Measurements from ENCODE around the gene PLPP3.

The PLPP3 gene

GRCh38 chr1:56576880-56577405 lies 2.4 kb downstream of the PLPP3 start:
- DNase-seq (ENCODE audit: low read depth in 2 of 2): no peak

DNA sequence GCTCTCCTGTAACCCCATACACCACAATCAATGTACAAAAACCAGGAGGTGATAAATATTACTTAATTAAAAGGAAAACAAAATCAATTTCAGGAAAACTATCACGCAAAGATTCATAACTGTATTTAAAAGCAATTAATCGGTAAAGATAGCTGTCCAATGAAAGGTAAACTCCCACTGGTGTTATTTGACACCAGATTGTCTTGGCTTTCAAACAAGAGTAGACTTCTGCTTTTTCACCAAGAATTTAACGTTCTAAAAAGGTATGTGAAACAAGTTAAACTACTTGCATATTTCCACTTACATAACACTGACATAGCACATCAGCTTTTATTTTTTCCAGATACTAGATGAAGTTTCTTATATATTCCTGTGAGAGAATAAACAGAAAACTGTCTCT lies 3.5 kb downstream of the PLPP3 start:
- no peak for DNase-seq (ENCODE audit: low read depth in 2 of 2)

DNA sequence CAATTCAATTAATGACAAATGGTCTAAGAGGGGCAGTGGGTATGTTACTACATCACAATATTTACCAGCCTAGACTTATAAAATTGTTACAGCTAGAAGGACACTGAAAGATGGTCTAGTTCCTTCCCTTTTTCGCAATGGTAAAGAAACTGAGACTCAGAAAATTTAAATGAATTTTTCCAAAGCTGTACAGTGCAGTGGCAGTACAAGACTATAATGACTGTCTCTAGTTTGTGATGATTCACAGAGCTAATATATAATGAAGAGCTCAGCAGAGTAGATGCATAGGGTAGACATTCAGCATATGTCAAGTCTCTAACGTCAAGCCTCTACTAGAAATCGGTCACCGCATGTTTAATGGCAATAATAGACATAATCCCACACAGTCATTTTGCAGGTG lies 4.6 kb downstream of the PLPP3 start:
- DNase-seq (ENCODE audit: low read depth in 2 of 2): no peak

GRCh38 chr1:56573311-56573710 lies 6.1 kb downstream of the PLPP3 start:
- no peak for DNase-seq (ENCODE audit: low read depth in 2 of 2)

DNA sequence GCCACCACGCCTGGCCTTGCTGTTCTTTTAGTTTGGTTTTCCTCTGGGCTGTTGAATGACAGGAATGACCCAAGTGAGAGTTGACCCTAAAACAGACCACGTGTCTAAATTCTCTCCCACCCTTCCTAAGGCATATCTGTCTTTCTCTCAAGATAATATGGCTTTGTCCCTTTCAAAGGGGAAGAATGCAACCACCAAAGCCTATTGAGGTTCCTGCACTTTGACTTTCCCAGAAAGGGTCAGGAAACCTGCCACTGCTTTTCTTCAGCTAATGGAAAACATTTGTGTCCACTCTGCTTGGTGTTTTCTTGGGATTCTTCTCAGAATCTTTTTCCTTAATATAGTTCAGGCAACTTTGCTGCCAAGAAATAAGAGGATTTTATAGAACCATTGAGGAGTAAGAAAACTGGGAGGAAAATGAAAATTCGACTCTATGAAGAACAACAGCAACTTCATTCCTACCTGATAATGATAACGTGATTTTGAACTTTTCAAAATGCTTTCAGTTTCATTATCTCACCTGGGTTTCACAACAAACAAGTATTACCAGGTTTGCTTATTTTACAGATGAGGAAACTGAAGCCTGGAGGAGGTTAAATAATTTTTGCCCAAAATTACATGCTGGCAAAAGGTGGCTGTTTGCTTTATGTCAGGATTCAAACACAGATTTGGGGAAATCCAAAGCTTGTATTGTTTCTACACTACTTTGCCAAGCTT lies 6.9 kb downstream of the PLPP3 start:
- DNase-seq (ENCODE audit: low read depth in 2 of 2): no peak

GRCh38 chr1:56571448-56571847 lies 7.9 kb downstream of the PLPP3 start:
- DNase-seq (ENCODE audit: low read depth in 2 of 2): no peak

DNA sequence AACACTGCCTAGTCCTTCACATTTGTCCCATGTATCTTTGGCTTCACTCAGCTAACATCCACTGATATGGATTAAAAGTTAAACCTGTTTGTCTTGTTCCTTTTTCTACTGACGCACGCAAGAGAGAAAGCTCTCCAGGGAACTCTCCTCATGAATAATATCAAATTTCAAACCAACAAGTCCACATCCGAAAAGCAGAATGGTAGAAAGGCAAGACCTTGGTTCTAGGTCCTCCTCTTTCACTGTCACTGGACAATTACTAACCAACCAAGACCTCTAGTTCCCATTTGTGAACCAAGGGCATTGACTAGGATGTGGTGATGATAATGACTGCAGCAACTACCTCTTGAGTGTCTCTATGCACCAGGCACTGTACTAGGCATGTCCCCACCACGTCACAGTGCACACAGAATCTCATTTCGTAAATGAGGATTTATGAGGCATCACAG lies 8.4 kb downstream of the PLPP3 start:
- DNase-seq (ENCODE audit: low read depth in 2 of 2): no peak

- DNase-seq (ENCODE audit: low read depth in 2 of 2): no peak
Observed at GRCh38 chr1:56569661-56570060, 9.7 kb downstream of the PLPP3 start.

DNA sequence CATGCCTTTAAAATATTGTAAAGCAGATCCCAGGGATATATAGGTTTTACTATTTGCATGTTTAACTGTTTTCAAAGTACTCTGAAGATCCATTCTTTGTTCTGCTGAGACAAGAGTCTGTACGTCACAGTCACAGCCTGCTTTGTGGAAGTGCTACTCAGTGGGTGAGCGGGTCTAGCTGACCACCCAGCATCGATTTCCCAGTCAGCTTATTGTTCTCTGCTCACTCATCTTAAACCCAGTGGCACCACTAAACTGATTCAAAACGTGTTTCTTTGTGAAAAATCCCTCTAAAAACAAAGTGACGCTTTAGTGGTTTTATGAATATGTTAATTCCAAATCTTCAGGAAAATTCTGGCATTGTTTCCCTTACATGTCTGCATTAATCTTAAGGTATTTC lies 12.4 kb downstream of the PLPP3 start:
- no peak for DNase-seq (ENCODE audit: low read depth in 2 of 2)

DNA sequence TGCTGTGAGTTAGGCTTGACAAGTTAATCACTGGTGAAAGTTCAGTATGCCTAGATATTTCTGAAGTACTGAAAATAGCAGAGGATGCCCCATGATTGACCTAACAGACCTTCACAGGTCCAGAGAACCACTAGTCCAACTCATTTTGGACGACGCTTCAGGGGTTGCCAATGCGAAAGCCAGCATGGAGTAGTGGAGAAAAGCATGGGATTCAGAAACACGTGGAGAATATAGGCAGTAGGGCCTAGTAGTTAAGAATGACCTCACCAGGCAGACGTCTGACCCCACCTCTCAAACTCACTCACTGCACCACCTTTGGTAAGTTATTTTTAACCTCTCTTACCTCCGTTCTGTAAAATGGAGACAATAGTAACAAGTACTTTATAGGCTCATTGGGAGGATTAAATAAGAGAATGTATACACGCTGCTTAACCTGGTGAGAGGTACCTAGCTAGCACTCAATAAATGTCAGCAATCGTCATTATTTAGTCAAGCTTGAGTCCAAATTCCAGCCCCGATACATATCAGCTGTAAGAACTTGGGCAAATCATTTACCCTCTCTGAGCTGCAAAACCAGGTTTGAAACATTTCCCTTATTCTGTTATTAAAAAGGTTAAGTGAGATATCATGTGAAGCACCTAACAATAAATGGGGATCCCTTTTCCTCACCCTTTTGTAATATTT lies 13.2 kb downstream of the PLPP3 start:
- no peak for DNase-seq (ENCODE audit: low read depth in 2 of 2)

DNA sequence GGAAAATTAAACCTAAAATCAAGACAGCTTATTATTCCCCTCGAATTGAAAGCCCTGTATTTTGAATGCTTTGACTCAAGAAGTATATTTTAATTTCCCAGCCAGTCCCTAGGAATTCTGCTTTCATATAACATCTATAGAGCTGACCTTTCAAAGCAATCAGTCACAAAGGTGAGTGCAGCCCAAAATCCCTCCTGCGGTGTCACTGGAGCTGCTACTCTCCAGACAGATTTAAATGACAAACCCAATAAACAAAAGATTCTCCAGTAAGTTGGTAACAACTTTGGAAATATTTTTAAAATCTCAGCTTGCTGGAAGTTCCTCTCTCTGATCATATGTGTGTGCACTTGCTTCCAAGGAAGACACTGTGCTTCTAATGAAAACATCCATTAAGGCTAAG lies 14.7 kb downstream of the PLPP3 start:
- no peak for DNase-seq (ENCODE audit: low read depth in 2 of 2)

- no peak for DNase-seq (ENCODE audit: low read depth in 2 of 2)
Observed at GRCh38 chr1:56563568-56563967, 15.8 kb downstream of the PLPP3 start.

DNA sequence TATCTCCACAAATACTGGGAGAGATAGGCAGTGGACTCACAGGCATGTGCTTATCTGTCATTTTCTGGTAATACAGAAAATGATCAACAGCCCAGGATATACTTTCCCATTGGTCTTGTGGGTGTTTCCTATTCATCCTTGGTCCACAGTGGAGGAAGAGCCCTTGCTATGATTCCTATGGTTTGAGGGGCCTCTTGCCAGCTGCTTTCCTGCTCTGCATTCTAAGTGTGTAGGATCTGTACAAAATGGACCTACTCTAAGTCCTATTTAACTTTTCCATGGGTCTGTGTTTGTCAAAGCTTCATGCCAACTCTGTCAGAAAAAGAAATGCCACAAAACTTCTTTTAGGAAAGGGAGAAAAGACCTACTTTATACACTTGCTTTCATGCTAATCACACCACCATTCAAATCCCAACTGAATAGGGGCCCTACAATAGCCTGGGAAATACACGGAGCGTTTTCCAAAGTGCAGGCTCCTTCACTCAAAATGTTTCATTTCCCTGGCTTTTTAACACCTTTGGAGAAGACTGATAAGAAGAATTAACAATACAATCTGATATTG lies 16.4 kb downstream of the PLPP3 start:
- no peak for DNase-seq (ENCODE audit: low read depth in 2 of 2)

- DNase-seq (ENCODE audit: low read depth in 2 of 2): no peak
Observed at GRCh38 chr1:56561227-56562019, 17.9 kb downstream of the PLPP3 start.

DNA sequence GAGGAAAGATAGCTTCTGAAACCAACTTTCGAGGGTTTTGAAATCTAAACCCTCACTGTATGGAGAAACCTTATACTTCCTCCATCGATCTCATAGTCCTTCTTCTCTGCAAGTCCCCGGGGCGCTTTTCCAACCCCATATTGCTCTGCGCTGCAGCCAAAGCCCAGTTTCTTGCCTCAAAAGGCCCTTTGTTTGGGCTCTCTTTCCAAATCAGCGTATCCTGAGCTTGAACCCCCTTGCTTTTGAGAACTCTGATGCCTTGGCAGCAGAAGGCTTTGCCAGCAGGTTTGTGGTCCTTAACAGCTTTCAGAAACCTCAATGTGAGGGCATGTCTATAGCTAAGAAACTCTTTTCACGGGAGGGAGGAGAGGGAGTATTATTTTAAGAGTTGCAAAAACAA lies 21.6 kb downstream of the PLPP3 start:
- DNase-seq (ENCODE audit: low read depth in 2 of 2): no peak

GRCh38 chr1:56555448-56555847 lies 23.9 kb downstream of the PLPP3 start:
- DNase-seq (ENCODE audit: low read depth in 2 of 2): no peak

- no peak for DNase-seq (ENCODE audit: low read depth in 2 of 2)
Observed at GRCh38 chr1:56553046-56553445, 26.3 kb downstream of the PLPP3 start.

- no peak for DNase-seq (ENCODE audit: low read depth in 2 of 2)
Observed at GRCh38 chr1:56552349-56552748, 27.0 kb downstream of the PLPP3 start.

- no peak for DNase-seq (ENCODE audit: low read depth in 2 of 2)
Observed at GRCh38 chr1:56551691-56552090, 27.7 kb downstream of the PLPP3 start.

- DNase-seq (ENCODE audit: low read depth in 2 of 2): no peak
Observed at GRCh38 chr1:56550859-56551188, 28.5 kb downstream of the PLPP3 start.

GRCh38 chr1:56550138-56550858 lies 29.1 kb downstream of the PLPP3 start:
- DNase-seq (ENCODE audit: low read depth in 2 of 2): no peak

DNA sequence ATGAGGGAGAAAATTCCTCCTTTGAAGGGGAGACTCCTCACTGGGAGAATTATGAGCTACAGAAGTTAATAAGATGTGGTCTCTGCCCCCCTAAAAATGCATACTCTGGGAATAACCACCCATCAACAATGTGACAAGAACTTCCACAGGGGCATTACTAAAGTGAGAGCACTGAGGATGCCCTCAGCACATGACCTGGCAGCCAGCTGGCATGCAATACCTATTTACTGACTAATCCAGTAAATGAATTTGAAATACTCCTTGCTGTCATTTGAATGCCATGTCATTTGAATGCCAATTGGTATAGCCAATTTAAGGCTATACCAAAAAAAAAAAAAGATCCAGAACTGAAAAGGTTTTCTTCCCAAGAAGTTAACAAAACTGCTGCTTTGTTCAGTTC lies 30.8 kb downstream of the PLPP3 start:
- DNase-seq (ENCODE audit: low read depth in 2 of 2): no peak
